GM08714 (cell line): ENCODE measurements around the gene FNDC3B.

Source experiments
- H3K4me3 ChIP-seq: fragments of 200-500 bp; sonication (Bioruptor generic); 2 replicates; pipeline ENCODE4 v1.5.1; 2014; ENCODE audit warnings: mild to moderate bottlenecking, low read length, inconsistent platforms
- ZNF274 ChIP-seq: IDR thresholded peaks from 2 replicates; pipeline ENCODE4 v1.6.1; 2012; ENCODE audit warnings: mild to moderate bottlenecking, low read depth, low read length

FNDC3B gene

GRCh38 chr3:172150268-172150667 lies 110.9 kb downstream of the FNDC3B start:
- no peak overlapping the region for H3K4me3 ChIP-seq
- no peak for TF ChIP-seq ZNF274

DNA sequence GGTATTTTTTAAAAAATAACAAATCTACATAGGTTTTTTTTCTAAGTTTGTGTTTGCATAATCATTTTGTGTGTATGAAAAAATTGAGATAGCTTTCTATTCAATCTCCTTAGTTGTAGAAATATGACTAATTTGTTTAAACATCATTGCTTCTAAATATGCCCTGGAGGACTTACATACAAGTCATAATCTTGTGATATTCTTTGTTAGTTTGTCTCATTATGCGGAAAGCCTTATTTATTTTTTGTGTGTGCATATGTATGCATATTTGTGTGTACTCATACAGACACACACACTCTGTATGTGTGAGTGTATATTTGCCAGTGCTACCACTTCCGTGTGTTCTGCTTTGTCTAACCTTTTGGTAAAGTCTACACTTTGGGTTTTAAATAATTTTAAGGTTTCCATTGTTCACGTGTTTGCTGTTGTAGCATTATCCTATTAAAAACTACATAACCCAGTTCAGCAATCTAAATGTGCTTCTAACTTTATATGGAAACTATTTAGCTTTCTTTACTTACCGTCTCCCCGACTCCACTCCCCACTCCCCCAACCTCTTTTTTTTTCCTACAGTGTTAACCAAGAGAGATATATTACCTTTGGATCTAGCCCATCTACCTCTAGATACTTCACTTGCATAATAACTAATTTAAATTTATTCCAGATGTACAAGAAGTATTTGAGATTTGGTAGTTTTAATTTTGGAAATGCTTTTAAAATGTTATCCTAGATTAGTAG lies 111.7 kb downstream of the FNDC3B start:
- no peak for TF ChIP-seq ZNF274
- H3K4me3 ChIP-seq, result no peak overlapping the region

DNA sequence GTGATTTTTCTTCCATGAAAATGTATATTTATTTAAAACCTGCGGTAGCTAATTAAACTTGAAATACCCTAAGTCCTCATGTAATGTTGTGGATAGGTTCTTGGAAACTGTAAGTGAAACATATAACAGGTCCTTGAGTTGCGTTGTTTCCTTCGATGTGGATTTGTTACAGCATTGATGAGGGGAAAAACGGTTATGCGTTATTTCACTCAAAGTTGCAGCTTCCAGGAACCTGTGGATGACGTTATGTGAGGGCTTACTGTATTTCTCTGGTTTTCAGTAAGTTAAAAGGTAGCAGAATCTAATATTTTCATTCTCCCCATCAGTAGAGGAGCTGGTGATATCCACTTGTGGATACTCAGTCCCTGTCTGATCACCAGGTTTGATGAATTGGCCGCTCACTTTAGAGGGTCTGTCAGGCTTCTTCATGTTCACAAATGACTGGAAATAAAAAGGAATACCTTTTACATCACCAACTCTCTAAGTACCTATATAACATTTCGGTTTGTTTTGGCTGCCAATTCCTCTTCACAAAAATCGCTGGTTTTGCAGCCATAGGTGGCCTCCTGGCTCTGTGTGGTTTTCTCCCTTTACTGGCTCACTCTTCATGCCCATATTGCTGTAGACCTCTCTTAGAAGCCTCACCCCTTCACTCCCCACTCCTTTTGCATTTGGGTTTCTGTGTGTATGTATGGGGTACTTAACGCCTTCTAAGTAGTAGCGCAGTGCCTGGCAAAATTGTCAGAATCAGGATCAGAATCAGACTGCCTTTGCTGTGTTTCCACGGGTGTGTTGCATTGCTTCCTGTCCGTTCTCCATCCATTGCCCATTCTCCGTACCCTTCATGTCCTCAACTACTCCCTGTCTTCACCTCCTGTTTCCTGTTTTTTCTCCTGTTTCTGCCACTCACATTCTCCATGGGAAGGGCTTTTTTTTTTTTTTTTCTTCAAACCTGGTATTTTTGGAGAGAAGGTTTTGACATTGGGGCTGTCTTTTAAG lies 112.6 kb downstream of the FNDC3B start:
- H3K4me3 ChIP-seq, result no peak overlapping the region
- TF ChIP-seq ZNF274, result no peak

DNA sequence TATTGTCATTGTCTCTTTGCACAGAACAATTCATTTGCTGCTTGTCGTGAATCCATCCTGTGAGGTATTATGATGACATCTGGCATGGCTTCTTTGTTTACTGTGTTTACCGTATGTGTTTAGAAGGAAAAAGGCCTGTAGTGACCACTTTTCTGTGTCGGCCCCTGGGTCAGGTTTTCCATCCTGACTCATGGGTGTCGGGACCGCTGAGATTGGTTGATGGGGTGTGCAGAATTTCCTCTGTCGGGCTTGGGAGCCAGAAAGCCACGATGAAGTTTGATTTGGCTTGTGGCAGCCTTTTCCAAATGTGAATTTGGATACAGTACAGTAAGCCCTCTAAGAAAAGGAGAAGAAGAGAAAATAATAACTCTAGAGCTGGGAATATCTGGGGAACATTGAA lies 113.5 kb downstream of the FNDC3B start:
- H3K4me3 ChIP-seq, result no peak overlapping the region
- no peak for TF ChIP-seq ZNF274

DNA sequence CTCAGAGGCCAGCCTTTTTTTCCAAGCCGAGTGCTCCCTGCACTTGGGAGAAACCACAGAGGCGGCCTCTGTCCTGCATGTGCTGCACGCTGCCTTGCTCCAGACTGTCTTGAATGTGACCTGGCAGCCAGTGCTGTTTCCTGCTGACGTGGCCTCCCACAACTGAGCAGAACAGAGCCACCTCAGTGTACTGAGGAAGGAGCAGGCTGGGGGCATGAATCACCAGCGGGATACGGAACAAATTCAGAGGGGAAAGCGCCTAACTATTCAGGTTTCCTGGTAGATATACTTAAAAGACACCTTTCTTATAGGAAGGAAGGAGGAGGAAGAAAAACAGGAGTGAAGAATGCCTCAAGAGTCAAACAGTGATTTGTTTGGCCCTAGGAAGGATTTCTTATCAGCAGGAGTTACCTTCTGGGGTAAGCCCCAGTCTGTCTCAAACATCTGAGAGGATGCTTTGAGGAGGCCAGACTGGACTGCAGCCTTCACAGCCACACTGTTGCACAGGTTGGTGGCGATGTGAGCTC lies 114.0 kb downstream of the FNDC3B start:
- no peak for TF ChIP-seq ZNF274
- no peak overlapping the region for H3K4me3 ChIP-seq

GRCh38 chr3:172154768-172155664 lies 115.6 kb downstream of the FNDC3B start:
- TF ChIP-seq ZNF274, result no peak
- H3K4me3 ChIP-seq, result no peak overlapping the region

GRCh38 chr3:172155897-172156585 lies 116.7 kb downstream of the FNDC3B start:
- TF ChIP-seq ZNF274, result no peak
- no peak overlapping the region for H3K4me3 ChIP-seq

GRCh38 chr3:172156586-172156955 lies 117.2 kb downstream of the FNDC3B start:
- no peak overlapping the region for H3K4me3 ChIP-seq
- no peak for TF ChIP-seq ZNF274

GRCh38 chr3:172157564-172158258 lies 118.3 kb downstream of the FNDC3B start:
- TF ChIP-seq ZNF274, result no peak
- H3K4me3 ChIP-seq, result no peak overlapping the region

- no peak for TF ChIP-seq ZNF274
- H3K4me3 ChIP-seq, result no peak overlapping the region
Measured at GRCh38 chr3:172158741-172159140, 119.4 kb downstream of the FNDC3B start.

DNA sequence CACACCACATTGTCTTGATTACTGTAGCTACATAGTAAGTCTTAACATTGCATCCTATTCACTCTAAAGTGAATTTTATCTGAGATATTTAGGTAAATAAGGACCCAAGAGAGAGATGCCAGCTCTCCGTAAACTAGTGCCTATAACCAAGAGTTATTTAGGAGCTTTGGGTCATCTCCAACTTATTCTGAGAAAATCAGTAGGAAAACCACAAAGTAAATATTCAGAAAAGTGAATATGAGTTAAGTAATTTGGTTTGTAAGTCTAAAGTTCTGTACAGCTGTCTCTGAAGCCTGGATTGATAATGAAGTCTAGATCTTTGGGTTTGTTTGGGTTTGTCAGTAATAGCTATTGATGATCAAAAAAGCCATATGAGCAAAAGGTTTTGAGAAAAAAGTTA lies 120.0 kb downstream of the FNDC3B start:
- H3K4me3 ChIP-seq, result no peak overlapping the region
- TF ChIP-seq ZNF274, result no peak

- no peak for TF ChIP-seq ZNF274
- H3K4me3 ChIP-seq, result no peak overlapping the region
Measured at GRCh38 chr3:172159962-172160538, 120.7 kb downstream of the FNDC3B start.
